ENCODE measurements around the gene RUSC1.

GRCh38 chr1:155360051-155360450 is 39.4 kb downstream of the RUSC1 start:
- TF ChIP-seq EZH2 (IDR thresholded peaks at IDR 0.05) (no peak), POLR2AphosphoS5 (IDR thresholded peaks at IDR 0.05; ENCODE audit: borderline replicate concordance, low read depth, low read length) (no peak), FOXP2 (optimal IDR thresholded peaks at IDR 0.05; ENCODE audit: control extremely low read depth, extremely low read length, insufficient read depth) (no peak)

Data from SK-N-MC (cell line).